IPS DF 4.7 (cell line): ENCODE data around the gene LSMEM2.
"Not testable (repeated sequence)": the region's sequence is repeated elsewhere in the genome, so short reads cannot be mapped to it uniquely, and the experiment has no call there.

ENCODE experiments used
- DNase-seq: peaks from one replicate; pipeline ENCODE4 v3.0.0-alpha.2; 2013; ENCODE audit warnings: low spot score; ENCODE audit errors: extremely low read depth

LSMEM2 gene

DNA sequence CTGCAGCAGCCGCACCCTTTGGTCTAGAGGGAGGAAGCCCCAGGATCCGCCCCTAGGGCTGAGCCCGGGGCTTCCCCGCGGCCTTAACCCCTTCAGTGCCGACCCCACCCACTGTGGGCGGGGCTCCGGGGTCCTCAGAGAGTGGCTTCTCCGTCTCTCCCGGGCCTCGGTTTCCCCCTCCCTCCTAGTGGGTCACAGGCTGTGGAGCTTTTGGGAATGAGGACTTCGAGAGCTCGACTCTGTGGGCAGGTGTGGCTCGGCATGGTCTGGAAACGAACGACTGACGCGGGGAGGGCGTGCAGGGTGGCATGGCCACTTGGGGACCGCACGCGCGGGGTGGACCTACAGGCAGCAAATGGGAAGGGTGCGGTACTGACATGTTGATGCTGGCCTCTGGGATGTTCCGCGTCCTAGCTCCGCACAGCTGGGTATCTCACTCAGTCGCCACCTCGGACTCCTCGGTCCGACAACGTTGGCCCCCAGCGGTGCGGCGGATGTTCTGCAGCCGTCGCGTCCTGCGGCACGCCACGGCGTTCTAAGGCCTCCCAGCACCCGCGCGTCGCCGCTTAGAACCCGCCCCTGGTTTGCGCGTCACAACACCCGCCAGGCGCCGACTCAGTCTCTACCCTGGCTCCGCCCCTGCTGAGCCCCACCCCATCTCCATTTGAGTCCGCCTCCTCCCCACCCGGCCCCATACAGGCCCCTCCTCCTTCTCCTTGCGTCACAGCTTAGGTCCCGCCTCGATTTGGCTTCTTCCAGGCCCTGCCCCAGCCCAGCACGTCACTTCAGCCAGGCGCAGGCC lies 20.1 kb downstream of the LSMEM2 start, which contains the start of the genes HYAL3 and NAA80:
TSS of gene HYAL3 (minus strand) at position 570 of the 802 bp plus-strand sequence. CDS start 3,803 bp downstream, outside the sequence.
TSS of gene NAA80 (minus strand) at position 570 of the 802 bp plus-strand sequence. CDS start 1,942 bp downstream, outside the sequence.
- no peak for DNase-seq

DNA sequence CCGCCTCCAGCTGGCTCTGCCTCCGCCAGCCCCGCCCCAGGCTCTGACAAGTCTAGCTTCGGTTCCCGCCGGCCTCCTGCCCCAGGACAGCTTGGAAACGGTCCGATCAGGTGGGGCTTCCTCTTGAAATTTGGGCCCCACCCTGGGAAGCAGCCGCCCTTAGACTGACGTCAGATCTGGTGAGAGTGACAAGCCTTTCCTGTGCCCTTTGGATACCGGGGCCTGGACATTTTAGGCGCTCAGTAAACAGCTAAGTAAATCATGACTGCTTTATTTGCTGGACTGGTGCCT lies 20.7 kb downstream of the LSMEM2 start:
- no peak for DNase-seq

DNA sequence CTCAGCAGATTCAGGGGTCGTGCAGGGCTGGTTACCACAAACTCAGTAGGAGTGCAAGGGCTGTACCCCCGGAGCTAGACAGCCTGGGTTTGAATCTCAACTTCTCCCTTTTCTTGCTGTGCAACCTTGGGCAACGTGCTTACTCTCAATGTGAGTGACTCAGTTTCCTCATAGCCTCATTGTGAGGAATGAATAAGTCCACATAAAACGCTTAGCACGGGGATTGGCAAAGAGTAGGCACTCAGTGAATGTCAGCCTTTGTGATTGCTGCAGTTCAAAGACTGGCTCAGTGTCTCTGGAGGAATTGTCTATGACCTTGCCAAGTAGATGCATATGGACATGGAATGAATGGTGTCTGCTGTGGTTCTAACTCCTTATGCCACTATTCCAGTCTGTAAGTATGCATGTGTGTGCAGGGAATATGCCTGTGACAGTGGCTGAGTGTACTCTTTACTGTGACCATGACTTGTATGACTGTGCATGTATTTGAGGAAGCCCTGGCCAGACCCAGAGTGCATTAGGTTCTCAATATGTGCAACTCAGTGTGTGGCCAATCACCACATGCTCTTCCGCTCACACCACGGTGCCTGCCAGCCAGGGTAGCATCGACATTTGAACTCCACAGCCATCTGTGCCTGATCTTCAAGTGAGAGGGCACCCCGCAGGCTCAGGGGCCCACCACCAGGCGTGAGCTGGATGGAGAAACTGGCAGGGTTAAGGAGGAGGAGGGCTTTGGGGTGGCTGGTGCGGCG lies 21.2 kb downstream of the LSMEM2 start:
- no peak for DNase-seq

DNA sequence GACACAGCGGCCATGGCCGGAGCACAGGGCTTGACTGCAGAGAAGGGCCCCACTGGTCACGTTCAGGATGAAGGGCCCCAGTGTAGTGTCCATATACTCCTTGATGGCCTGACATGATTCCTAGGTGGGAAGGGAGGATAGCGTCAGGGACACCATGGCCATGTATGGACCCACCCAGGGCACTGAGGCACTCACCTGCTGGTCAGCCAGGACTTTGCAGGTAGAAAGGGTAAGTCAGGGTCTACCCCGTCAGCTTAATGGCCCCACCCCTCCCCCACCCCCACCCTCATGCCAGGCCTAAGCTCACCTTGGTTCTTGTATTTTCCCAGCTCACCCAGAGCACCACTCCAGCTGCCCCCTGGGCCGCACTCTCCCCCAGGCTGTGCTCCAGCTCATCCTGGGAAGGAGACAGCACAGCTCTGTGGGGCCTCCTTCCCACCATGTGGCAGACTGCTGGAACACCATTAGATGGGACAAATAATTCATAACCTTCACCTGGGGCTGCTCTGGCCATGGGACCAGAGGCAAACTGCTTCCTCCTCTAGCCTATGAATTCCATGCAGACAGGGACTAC lies 21.9 kb downstream of the LSMEM2 start:
- DNase-seq = no peak

DNA sequence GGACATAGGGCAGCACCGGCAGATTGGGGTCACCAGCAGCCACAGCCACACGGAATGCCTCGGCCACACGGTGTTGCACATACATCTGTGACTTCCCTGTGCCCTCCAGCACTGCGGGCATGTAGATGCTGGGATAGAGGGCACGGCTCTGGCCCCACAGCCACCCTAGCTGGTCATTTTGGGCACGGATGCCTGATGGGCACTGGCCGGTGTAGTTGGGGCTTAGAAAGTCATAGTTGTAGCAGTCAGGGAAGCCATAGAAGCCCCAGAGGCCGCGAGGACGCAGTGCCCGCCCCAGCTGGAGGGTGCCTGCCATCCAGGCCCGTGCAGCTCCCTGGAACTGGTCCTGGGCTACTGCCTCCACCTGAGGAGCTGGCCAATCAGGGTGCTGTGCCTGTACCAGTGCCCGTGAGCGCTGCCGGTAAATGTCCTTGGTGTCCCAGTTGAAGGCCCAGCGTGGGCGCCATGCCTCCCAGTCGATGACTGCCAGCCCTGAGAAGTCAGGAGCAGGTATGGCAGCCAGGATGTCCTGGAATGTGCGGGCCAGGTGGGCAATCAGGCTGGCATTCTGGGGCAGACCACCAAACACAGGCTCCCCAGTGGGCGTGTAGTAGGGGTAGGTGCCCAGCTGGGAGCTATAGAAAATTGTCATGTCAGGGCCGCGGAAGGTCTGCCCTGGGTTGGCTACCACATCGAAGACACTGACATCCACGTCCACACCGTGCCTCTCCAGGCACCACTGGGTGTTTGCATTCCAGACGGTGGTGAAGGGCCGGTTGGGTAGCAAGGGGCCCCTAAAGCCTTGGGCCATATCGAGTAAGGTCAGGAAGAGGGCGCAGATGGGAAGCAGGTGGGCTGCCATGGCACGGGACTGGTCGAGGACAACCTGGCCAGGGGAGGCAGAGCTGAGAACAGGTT lies 23.5 kb downstream of the LSMEM2 start:
- DNase-seq = no peak

DNA sequence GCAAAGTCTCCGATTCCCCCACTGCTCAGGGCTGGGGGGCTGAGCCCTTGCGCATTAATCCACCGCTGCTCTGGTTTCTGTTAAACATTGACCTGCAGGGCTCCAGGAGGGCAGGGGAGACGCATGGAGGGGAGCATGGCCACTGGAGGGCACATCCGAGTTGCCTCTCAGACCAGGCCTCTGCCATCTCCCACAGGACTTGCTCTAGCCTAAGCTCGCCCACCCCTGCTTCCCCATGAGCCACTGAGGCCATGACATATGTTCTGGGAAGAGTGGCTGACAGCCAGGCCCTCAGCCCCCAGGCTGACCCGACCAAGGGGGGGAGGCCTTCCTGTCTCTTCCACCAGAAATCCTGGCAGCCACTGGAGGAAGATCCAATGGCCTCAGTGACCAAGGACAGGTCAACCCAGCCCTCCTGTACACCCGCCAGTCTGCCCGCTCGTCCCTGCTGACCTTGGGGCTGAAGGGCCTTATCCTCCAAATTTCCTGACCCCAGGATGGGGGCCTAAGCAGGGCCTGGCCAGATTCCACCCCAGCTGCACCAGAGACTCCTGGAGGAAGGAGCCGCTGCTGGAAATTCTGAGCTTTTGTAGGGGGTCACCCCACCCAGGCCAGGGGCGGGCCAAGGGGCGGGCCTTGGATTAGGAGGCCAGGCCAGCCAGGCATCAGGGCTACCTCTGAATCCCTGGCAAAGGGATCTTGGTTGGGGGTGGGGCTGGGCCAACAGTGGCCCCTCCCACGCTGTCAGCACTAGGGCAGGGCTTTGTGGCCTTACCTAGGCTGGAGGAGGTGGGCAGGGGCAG lies 24.3 kb downstream of the LSMEM2 start, which contains the start of gene HYAL1:
TSS of gene HYAL1 (minus strand) at position 562 of the 803 bp plus-strand sequence. CDS start 618 bp downstream, outside the sequence.
- no peak for DNase-seq

DNA sequence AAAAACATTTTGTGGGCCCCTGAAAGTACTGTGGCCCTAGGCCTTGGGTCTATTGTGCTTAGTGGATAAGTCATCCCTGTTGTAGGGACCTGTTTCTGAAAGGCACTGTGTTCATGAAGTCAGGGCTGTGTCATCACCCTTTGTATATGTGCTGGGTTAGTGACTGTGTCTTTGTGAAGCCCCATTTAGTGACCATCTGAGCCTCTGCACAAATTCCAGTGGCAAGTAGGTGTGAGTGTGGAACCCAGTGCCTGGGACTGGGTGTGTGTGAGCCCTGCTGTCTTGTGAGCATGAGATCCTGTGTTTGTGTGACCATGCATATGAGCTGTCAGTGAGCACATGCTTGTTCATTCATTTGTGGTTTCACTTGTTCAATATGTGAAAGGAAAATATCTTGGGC lies 25.7 kb downstream of the LSMEM2 start:
- DNase-seq = no peak

DNA sequence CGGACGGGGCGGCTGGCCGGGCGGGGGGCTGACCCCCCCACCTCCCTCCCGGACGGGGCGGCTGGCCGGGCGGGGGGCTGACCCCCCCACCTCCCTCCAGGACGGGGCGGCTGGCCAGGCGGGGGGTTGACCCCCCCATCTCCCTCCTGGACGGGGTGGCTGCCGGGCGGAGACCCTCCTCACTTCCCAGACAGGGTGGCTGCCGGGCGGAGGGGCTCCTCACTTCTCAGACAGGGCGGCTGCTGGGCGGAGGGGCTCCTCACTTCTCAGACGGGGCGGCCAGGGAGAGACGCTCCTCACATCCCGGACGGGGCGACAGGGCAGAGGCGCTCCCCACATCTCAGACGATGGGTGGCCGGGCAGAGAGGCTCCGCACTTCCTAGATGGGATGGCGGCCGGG lies 33.2 kb downstream of the LSMEM2 start:
- DNase-seq = not testable (repeated sequence)

DNA sequence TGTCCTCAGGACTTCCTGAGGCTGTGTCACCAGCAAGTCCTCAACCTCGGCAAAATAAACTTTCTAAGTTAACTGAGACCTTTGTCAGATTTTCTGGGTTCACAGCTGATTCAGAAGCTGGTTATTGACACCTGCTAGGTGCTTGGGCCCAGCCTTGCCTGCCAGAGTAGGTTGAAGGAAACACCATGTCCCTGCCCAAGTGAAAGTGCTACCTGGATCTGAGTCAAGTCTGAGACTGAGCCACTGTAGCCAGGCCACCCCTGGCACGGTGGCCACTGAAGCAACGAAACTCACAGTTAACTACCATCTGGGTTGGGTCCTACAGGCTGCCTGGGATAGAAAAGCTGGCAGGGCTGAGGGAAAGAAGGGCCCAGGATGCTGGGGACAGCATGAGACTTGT lies 35.5 kb downstream of the LSMEM2 start:
- DNase-seq = no peak

DNA sequence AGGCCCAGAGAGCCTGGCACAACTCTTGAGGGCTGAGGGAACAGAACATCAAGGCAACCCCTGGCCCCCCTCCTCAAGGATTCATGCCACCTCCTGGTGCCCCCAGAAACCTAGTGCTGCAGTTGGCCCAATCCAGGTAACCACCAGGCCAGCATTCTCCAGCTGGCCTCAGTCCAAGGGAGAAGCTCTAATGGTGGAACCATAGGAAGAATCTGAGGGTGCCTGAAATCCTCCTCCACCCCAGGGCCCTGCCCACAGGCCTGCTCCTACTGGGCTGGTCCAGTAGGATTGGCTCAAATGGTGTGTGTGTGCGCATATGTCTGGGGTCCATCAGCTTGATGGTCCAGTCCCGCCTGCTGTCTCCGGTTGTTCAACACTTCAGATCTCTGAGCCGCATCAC lies 35.9 kb downstream of the LSMEM2 start:
- DNase-seq = no peak

DNA sequence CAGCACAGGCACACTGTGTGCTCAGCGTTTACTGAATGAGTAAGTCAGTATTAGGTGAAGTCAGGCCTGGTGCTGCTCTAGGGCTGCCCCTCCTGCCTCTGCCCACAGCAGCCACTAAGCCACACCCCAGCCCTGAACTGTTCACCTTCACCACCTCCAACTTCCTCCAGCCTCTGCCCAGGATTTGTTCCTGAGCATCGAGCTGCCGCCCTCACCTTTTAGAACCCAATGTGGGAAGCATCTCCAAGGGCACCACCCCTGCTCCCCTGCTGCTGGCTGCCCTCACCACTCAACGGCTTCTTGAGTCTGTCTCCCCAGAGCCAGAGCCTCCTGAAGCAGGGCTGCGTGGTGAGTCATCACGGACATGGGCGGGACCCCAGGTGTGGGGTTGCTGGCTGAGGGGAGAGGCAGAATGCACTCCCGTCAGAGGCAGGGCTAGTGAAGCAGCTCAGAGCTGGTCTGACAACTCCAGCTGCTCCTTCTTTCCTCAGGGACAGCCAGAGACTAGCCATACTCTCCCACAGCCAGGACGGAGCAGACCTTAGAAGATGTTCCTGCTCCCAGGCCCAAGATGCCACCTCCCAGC lies 37.9 kb downstream of the LSMEM2 start:
- no peak for DNase-seq

DNA sequence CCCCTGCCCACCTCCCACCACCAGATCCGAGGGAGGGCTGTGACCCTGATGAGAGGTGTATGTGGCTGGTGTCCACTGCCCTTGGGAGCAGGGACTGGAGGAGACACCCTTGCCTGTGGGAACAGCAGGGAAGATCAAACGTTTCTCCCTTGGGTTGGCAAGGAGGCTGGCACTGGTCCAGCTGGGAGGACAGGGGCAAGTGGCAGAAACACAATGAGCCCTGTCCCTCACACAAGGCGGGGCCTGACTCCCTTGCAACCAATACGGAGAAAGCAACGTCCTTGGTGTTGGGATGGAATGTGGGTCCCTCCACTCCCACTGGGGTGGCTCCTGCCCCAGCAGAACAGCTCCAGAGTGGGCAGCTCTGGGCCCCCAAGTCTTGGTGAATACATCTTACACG lies 38.4 kb downstream of the LSMEM2 start:
- no peak for DNase-seq

DNA sequence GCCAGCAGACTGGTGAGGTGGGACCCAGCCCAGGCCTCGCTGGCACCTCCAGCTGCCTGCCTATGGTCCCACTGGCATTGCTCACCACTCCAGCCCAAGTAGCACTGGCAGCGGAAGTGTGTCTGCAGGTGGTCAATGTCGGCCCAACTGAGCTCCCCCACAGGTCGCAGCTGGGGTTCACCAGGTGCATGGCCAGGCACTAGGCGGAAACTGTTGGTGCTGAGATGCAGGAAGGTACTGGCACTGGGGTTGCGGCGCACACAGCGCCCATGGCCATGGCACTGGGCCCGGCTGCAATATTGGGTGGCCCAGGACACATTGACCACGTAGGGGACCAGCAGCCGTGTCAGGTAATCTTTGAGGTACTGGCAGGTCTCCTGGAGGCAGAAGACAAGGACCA lies 39.3 kb downstream of the LSMEM2 start:
- DNase-seq = no peak

DNA sequence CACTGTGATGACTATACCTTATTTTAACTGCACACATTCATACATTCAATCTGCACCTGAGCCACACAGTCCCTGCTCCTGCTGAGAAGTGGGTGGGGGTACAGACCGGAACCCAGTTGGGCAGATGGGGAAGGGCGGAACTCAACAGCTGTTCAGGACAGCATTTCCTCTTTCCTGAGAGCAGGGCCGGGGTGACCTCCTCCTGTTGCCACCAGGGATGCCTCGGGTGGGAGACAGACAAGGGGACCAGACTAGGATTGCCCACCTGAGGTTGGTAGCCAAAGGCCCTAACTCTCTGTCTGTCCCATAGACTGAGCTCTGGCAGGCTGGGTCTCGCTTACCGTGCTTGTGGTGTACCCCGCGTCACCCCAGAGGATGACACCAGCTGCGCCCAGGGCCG lies 39.7 kb downstream of the LSMEM2 start:
- no peak for DNase-seq

DNA sequence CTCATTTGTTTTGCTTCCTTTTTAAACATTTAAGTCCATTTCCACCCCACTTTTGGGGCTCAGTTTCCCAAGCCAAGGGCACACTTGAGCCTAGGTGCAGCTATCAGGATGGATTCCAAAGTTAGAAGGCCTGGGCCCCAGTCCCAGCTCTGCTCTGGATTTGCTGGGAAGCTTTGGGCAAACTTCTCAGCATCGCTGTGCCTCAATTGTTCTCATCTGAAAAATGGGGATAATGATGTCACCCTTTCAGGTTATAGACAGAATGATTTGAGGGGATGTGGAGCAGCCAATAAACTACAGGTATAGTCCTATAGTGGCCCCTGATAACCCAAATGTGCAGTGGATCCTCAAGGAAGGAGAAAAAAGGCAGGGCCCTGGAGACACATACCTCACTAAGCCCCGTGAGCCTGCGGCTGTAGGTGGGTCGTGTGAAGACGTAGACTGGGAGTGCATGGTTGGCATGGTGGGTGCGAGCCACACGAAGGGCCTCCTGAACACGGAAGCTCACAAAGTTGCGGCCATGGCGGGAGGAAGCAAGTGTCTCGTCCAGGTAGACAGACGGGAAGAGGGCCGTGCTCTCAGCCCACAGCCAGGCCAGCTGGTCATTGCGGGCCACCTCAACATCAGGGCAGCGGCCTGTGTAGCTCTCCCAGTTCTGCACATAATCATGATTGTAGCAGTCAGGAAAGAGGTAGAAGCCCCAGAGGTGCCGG lies 40.5 kb downstream of the LSMEM2 start:
- no peak for DNase-seq

DNA sequence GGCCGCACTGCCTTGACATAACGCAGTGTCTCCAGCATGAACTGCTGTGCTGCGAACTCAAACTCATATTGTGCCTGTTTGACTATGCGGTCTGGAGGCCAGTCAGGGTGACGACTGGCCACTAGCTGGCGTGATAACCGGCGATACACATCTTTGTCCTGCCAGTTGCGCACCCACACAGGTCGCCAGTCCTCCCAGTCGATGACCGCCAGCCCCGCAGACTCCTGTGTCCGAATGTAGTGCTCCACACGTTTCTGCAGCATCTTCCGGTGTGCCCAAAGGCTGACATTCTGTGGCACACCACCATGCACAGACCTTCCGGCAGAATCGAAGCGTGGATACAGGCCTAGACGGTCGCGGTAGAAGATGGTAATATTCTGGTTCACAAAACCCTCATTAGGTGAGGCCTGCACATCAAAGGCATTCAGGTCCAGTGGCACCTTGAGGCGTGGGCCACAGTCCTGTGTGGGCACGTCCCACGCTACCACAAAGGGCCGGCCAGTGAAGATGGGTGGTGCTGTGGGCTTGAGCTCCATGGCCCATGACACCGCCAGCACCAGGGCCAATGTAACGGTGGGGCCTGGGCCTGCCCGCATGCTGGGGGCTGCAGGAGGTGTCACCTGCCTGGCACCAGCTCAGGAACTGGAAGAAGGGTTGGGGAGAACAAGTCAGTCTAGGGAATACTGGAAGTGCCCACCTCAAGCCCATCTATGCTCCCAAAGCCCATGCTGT lies 41.2 kb downstream of the LSMEM2 start:
- DNase-seq = no peak

DNA sequence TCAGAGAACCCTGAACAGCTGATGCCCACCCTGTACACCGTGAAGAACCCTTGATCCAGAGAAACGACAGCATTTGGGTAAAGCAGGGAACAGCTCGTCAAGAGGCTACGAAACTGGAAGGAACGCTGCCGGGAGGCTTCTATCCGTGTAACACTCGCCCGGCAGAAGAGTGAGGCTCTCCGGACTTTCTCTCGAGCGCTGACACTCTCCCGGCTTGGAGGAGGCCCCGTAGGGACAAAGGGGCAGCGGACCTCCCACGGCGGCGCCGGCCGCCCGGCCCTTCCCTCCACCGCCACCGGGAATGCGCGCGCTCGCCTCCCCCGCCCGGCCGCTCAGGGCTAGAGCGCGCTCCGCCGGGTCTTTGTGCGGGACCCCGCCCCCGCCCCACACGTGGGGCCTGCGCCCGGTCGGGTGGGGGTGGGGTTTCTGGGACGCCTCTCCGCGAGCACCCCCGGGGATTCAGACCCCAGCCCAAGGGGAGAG lies 42.0 kb downstream of the LSMEM2 start:
- DNase-seq = no peak

DNA sequence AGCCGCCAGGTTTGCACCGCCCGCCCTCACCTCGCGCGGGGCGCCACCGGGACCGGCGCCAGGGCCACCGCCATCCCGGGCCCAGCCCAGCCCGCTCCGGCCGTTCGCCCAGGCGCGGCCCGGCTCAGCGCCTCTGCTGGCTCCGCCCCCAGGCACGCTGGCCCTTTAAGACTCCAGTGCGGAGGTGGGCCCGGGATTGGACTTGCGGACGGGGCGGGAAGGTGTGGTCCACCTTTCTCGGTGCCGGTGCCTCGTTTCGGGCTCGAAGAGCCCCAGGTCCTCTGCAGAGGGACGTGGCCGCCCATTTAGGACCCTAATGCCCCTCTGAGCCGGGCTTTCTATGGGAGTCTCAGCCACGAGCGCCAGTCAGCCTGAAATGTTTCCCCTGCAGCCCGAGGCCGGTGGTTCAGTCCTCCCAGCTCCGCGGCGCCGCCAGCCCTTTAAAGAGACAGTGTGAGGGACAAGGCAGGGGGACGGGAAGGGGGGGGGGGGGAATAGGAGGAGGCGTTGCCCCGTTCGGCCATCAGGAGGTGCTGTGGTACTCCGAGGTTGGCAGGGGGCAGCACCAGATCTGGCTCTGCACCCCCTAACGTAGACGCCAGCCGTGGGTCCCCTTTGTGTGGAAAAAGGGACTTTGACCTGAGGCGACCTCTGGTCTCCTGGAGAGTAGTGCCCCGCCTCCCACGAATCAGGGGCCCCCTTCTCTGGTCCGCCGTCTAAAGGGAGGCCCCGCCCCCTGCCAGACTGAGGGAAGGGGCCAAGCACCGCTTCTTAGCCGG lies 42.6 kb downstream of the LSMEM2 start:
- DNase-seq = no peak
